ENCODE measurements around the gene RHBDL1.
A peak's percentile ranks its signal among the peaks of the same experiment; 100 is the strongest.

RHBDL1 gene

GRCh38 chr16:717450-718245 is 42.2 kb downstream of the RHBDL1 start:
- no peak for DNase-seq (ENCODE audit: low read depth, low spot score)

DNA sequence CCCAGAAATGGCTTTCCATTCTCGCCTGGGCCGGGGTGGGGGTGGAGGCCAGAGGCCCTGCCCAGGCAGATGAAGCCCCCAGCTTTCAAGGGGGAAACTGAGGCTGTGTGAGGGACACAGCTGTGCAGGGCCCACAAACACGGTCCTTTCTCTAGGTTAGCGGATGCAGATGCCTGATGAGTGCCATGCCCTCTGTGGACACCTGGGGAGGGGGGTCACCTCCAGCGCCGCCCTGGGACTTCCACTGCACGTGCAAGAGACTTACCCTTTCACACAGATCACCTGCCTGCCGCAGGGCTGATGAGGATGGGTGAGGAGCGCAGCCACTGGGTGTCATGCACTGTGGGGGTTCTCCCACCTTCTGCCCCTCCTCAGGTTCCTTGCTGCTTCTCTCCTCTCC is 42.9 kb downstream of the RHBDL1 start:
- no peak for DNase-seq (ENCODE audit: low read depth, low spot score)

DNA sequence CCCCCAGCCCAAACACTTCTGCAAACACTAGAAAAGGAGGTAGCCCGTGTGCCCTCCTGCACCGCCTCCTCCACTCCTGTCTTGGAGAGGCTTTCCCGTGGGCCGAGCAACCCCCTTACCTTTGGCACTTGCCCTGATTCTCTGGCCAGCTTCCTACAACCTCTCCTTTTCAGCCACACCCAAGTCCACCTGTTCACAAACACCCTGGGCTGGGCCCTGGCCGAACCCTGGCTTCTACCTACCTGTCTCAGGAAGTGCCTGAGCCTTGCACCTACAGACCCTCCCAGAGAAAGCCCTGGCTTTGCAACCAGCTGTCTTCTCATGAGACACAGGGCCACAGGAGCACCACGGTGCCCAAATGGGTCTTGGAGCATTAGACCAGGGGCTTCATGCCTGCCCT is 43.5 kb downstream of the RHBDL1 start:
- DNase-seq (ENCODE audit: low read depth, low spot score) = no peak

GRCh38 chr16:719815-720446 is 44.5 kb downstream of the RHBDL1 start:
- no peak for DNase-seq (ENCODE audit: low read depth, low spot score)

GRCh38 chr16:720447-720989 is 45.0 kb downstream of the RHBDL1 start:
- no peak for DNase-seq (ENCODE audit: low read depth, low spot score)

- DNase-seq (ENCODE audit: low read depth, low spot score) = peak; percentile 54
Measured at GRCh38 chr16:720990-721764, 45.7 kb downstream of the RHBDL1 start, which contains the start of gene ANTKMT. Gene ANTKMT, plus strand, starts transcription at chr16:721146. Its CDS starts 129 bp downstream, at chr16:721275.

DNA sequence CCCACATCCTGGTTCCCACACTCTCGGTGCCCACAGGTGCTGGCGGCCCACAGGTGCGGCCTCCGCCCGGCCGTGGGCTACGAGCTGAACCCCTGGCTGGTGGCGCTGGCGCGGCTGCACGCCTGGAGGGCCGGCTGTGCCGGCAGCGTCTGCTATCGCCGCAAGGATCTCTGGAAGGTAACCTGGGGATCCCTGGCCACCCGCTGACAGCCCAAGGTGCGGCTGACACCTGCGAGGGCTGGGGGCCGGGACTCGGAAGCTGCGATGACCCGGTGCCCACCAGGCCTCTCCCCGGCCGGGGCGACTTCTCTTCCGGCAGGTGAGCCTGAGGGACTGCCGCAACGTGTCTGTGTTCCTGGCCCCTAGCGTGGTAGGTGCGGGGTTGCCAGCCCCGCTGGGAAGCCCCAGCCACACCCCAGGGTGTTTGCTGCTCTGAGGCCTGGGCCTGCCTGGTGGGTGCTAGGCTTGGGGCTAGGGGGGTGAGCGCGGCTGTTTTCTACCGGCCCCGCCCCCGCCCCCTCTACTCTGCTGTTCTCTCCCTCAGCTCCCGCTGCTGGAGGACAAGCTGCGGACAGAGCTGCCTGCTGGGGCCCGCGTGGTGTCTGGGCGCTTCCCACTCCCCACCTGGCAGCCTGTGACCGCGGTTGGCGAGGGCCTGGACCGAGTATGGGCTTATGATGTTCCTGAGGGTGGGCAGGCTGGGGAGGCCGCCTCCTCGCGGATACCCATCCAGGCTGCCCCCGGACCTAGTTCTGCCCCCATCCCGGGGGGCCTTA is 46.5 kb downstream of the RHBDL1 start:
- no peak for DNase-seq (ENCODE audit: low read depth, low spot score)

DNA sequence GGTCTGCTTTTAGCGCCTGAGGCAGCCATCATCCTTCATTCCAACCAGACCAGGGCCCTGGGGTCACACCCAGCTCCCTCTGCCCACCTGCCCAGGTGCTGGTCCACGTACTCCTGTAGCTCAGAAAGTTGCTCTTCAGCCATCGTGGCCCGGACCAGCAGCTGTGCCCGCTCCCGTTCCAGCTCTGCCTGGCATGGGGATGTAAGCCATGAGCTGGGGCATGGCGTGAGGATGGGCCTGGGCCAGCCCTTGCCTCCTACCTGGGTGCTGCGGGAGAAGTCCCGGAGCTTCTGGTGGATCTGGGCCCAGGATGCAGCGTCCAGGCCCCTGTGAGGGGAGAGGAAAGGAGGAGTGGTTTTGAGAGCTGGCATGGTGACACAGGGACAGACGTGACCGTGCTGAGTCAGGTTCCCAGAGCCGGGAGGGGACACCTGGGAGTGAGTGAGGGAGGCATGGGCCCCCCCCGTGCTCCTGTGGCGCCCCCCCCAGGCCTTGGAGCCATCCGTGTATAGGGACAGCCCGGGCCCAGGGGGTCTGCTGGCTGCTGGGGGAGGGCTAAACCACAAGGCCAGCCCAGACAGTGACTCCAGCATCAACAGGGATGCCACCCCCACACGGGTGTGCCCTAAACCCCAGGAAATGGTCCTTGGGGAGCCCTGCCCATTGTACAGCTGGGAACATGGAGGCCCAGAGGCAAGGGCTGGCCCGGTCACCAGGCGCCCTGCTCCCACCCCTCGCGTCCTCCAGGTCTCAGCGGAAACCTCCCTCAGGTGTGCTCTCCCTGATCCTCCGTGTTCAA is 47.6 kb downstream of the RHBDL1 start:
- no peak for DNase-seq (ENCODE audit: low read depth, low spot score)

DNA sequence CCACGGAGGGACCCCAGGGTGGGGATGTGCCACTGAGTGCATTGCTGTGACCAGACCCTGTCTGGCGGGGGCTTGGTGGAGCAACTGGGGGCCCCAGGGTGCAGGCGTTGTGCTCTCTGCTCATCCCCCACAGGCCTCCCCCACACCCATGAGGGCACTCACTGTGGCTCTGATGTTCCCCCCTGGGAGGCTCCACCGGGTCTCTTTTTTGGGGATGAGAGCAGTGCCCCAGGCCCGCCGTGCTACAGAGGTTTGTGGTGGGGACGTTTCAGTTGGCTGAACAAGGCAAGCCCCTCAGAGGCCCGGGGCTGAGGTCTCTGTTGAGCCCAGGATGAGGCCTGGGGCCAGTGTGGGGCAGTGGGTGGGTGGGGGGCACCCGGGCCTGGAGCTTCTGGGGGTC is 48.2 kb downstream of the RHBDL1 start:
- DNase-seq (ENCODE audit: low read depth, low spot score) = no peak

- DNase-seq (ENCODE audit: low read depth, low spot score) = no peak
Measured at GRCh38 chr16:724188-725040, 48.9 kb downstream of the RHBDL1 start.

- no peak for DNase-seq (ENCODE audit: low read depth, low spot score)
Measured at GRCh38 chr16:725041-725376, 49.5 kb downstream of the RHBDL1 start.

DNA sequence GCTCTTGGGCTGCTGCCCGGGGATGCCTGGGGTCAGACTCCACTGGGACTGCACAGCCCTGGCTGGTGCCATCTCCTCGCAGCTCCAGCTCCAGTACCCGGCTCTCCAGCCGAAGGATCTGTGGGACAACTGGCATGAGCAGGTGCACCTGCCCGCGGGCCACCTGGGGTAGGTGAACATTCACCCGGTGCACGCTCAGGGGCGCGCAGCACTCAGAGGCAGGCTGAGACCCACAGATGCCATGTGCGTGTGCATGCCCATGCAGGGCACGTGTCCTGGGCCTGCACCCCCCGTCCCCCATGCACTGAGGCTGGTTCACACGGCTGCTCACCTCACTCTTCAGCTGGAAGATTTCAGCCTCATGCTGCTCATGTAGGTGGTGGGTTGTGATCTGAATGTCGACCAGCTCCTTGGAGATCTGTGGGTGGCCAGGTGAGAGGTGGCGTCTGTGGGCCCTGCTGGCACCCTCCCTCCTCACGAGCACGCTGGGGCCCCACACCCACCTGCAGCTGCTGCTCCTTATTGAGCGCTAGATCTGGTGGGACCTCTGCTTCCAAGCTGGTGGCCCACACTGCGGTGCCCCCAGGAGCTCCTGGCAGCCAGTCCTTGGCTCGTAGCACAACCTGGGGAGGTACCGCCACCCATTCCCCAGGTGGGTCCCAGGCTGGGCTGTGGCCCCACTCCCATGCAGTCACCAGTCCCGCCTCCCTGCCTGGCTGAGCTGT is 50.2 kb downstream of the RHBDL1 start:
- DNase-seq (ENCODE audit: low read depth, low spot score) = no peak

GRCh38 chr16:726188-726437 is 50.6 kb downstream of the RHBDL1 start:
- no peak for DNase-seq (ENCODE audit: low read depth, low spot score)

GRCh38 chr16:726438-727290 is 51.2 kb downstream of the RHBDL1 start, which contains the start of the genes CCDC78 and HAGHL:
Gene CCDC78, minus strand, starts transcription at chr16:726443. Its CDS starts 76 bp downstream, at chr16:726367.
Gene HAGHL, plus strand, starts transcription at chr16:727106. Its CDS starts 404 bp downstream, at chr16:727510.
- DNase-seq (ENCODE audit: low read depth, low spot score) = peak; percentile 43

- DNase-seq (ENCODE audit: low read depth, low spot score) = no peak
Measured at GRCh38 chr16:727291-727977, 52.0 kb downstream of the RHBDL1 start.
